Measurements from ENCODE around the gene KREMEN1. TPM values are rescaled to one million over a fixed set of nuclear protein-coding genes. Genes with fewer than 3 reads are reported as not detected.

The KREMEN1 gene
- 20.5 TPM for total RNA-seq (ENCODE audit: unreplicated experiment)
- long read RNA-seq, full-length matches to known transcripts, result 2 of 6 reads
- long read RNA-seq, partial matches to known transcripts, result 3 of 6 reads
- long read RNA-seq, other reads (novel, unspliced or antisense), result 1 of 6 reads

- peaks cover 7% of the 10 kb centered on the region for H3K4me1 Mint-ChIP-seq (ENCODE audit: low read depth, unreplicated experiment)
- no peaks in the 10 kb centered on the region for H3K36me3 Mint-ChIP-seq (ENCODE audit: unreplicated experiment)
- H3K27me3 Mint-ChIP-seq (ENCODE audit: unreplicated experiment), result peaks cover 9% of the 10 kb centered on the region
- H3K9me3 Mint-ChIP-seq (ENCODE audit: unreplicated experiment), result no peaks in the 10 kb centered on the region
- H3K27ac Mint-ChIP-seq (ENCODE audit: unreplicated experiment), result peak within 1 kb of the TSS; percentile 34
- DNase-seq, result peak; percentile 35
- TF ChIP-seq CTCF (IDR thresholded peaks at IDR 0.05; ENCODE audit: partially characterized antibody, unreplicated experiment), result no peak
- peak within 1 kb of the TSS; percentile 76 for H3K4me3 Mint-ChIP-seq (ENCODE audit: unreplicated experiment)
Measured at GRCh38 chr22:29072979-29073617, at the start of gene KREMEN1. Gene KREMEN1 (plus strand): TSS chr22:29073035. CDS start chr22:29073131, 96 bp downstream.

- TF ChIP-seq CTCF (IDR thresholded peaks at IDR 0.05; ENCODE audit: partially characterized antibody, unreplicated experiment), result no peak
- H3K4me3 Mint-ChIP-seq (ENCODE audit: unreplicated experiment), result no peak overlapping the region
Measured at GRCh38 chr22:29023172-29023796, 49.6 kb upstream of the KREMEN1 start.

GRCh38 chr22:29026579-29026978 lies 46.3 kb upstream of the KREMEN1 start:
- Mint-ChIP-seq H3K27me3 (ENCODE audit: unreplicated experiment) (no peaks in the 10 kb centered on the region), H3K4me1 (ENCODE audit: low read depth, unreplicated experiment) (peaks cover 24% of the 10 kb centered on the region), H3K9me3 (ENCODE audit: unreplicated experiment) (no peaks in the 10 kb centered on the region), H3K4me3 (ENCODE audit: unreplicated experiment) (no peak overlapping the region), H3K27ac (ENCODE audit: unreplicated experiment) (no peak overlapping the region), H3K36me3 (ENCODE audit: unreplicated experiment) (no peaks in the 10 kb centered on the region)
- DNase-seq, result no peak
- TF ChIP-seq CTCF (IDR thresholded peaks at IDR 0.05; ENCODE audit: partially characterized antibody, unreplicated experiment), result no peak

More at GRCh38 chr22:29023172-29023796, 49.6 kb upstream of the KREMEN1 start:
- Mint-ChIP-seq H3K27ac (ENCODE audit: unreplicated experiment) (no peak overlapping the region), H3K36me3 (ENCODE audit: unreplicated experiment) (peaks cover 4% of the 10 kb centered on the region), H3K27me3 (ENCODE audit: unreplicated experiment) (no peaks in the 10 kb centered on the region), H3K9me3 (ENCODE audit: unreplicated experiment) (peaks cover 2% of the 10 kb centered on the region), H3K4me1 (ENCODE audit: low read depth, unreplicated experiment) (peaks cover 4% of the 10 kb centered on the region)
- DNase-seq, result no peak

GRCh38 chr22:29028468-29028867 lies 44.4 kb upstream of the KREMEN1 start:
- H3K9me3 Mint-ChIP-seq (ENCODE audit: unreplicated experiment), result peaks cover 2% of the 10 kb centered on the region
- no peak for DNase-seq
- no peak for TF ChIP-seq CTCF (IDR thresholded peaks at IDR 0.05; ENCODE audit: partially characterized antibody, unreplicated experiment)
- H3K27ac Mint-ChIP-seq (ENCODE audit: unreplicated experiment), result no peak overlapping the region
- H3K36me3 Mint-ChIP-seq (ENCODE audit: unreplicated experiment), result no peaks in the 10 kb centered on the region
- H3K27me3 Mint-ChIP-seq (ENCODE audit: unreplicated experiment), result no peaks in the 10 kb centered on the region
- H3K4me1 Mint-ChIP-seq (ENCODE audit: low read depth, unreplicated experiment), result peaks cover 24% of the 10 kb centered on the region
- H3K4me3 Mint-ChIP-seq (ENCODE audit: unreplicated experiment), result no peak overlapping the region
